ENCODE results near the gene FAM171A1. TPM values are rescaled to one million over a fixed set of nuclear protein-coding genes. Genes with fewer than 3 reads are reported as not detected.

Gene FAM171A1
- total RNA-seq, 1 donor = 25.0 TPM

GRCh38 chr10:15315286-15315685 is 55.8 kb downstream of the FAM171A1 start:
- Histone ChIP-seq H4K20me1 (ENCODE audit: insufficient read depth, low read length) (peaks cover 11% of the 10 kb centered on the region), H3K27me3 (ENCODE audit: insufficient read depth, low read length) (no peaks in the 10 kb centered on the region), H3K4me1 (ENCODE audit: insufficient read depth, low read length) (peaks cover 5% of the 10 kb centered on the region), H3K4me3 (ENCODE audit: insufficient read depth, low read length) (no peak overlapping the region), H3K79me2 (ENCODE audit: insufficient read depth, low read length) (peaks cover 70% of the 10 kb centered on the region), H3K27ac (ENCODE audit: low read depth, low read length) (no peak overlapping the region), H3K9me3 (ENCODE audit: low read depth, low read length) (no peaks in the 10 kb centered on the region), H2AFZ (ENCODE audit: low read length) (no peak overlapping the region), H3K36me3 (ENCODE audit: insufficient read depth, low read length) (no peaks in the 10 kb centered on the region), H3K4me2 (ENCODE audit: insufficient read depth, low read length) (no peak overlapping the region)
- TF ChIP-seq CTCF (IDR thresholded peaks at IDR 0.05; ENCODE audit: extremely low read depth, low read depth, low read length) = no peak
- DNase-seq (ENCODE audit: insufficient read length, low spot score, missing footprints) = no peak

- TF ChIP-seq CTCF (IDR thresholded peaks at IDR 0.05; ENCODE audit: extremely low read depth, low read depth, low read length) = no peak
- no peaks in the 10 kb centered on the region for H3K9me3 ChIP-seq (ENCODE audit: low read depth, low read length)
- H3K4me2 ChIP-seq (ENCODE audit: insufficient read depth, low read length) = no peak overlapping the region
- H3K79me2 ChIP-seq (ENCODE audit: insufficient read depth, low read length) = peaks cover 71% of the 10 kb centered on the region
- no peaks in the 10 kb centered on the region for H3K27me3 ChIP-seq (ENCODE audit: insufficient read depth, low read length)
- H3K27ac ChIP-seq (ENCODE audit: low read depth, low read length) = no peak overlapping the region
- H4K20me1 ChIP-seq (ENCODE audit: insufficient read depth, low read length) = peaks cover 8% of the 10 kb centered on the region
- peaks cover 5% of the 10 kb centered on the region for H3K4me1 ChIP-seq (ENCODE audit: insufficient read depth, low read length)
- DNase-seq (ENCODE audit: insufficient read length, low spot score, missing footprints) = no peak
- no peak overlapping the region for H3K4me3 ChIP-seq (ENCODE audit: insufficient read depth, low read length)
- H2AFZ ChIP-seq (ENCODE audit: low read length) = no peak overlapping the region
- no peaks in the 10 kb centered on the region for H3K36me3 ChIP-seq (ENCODE audit: insufficient read depth, low read length)
Observed at GRCh38 chr10:15314482-15315045, 56.5 kb downstream of the FAM171A1 start.

GRCh38 chr10:15313843-15314242 is 57.2 kb downstream of the FAM171A1 start:
- Histone ChIP-seq H3K36me3 (ENCODE audit: insufficient read depth, low read length) (no peaks in the 10 kb centered on the region), H3K4me2 (ENCODE audit: insufficient read depth, low read length) (peak overlapping the region; percentile 18), H3K4me3 (ENCODE audit: insufficient read depth, low read length) (no peak overlapping the region), H3K9me3 (ENCODE audit: low read depth, low read length) (no peaks in the 10 kb centered on the region), H3K27ac (ENCODE audit: low read depth, low read length) (no peak overlapping the region), H3K27me3 (ENCODE audit: insufficient read depth, low read length) (no peaks in the 10 kb centered on the region), H3K4me1 (ENCODE audit: insufficient read depth, low read length) (peaks cover 5% of the 10 kb centered on the region), H4K20me1 (ENCODE audit: insufficient read depth, low read length) (peaks cover 8% of the 10 kb centered on the region), H2AFZ (ENCODE audit: low read length) (no peak overlapping the region), H3K79me2 (ENCODE audit: insufficient read depth, low read length) (peaks cover 68% of the 10 kb centered on the region)
- no peak for TF ChIP-seq CTCF (IDR thresholded peaks at IDR 0.05; ENCODE audit: extremely low read depth, low read depth, low read length)
- DNase-seq (ENCODE audit: insufficient read length, low spot score, missing footprints) = no peak

GRCh38 chr10:15313047-15313446 is 58.0 kb downstream of the FAM171A1 start:
- H4K20me1 ChIP-seq (ENCODE audit: insufficient read depth, low read length) = peaks cover 8% of the 10 kb centered on the region
- no peaks in the 10 kb centered on the region for H3K27me3 ChIP-seq (ENCODE audit: insufficient read depth, low read length)
- peaks cover 66% of the 10 kb centered on the region for H3K79me2 ChIP-seq (ENCODE audit: insufficient read depth, low read length)
- no peaks in the 10 kb centered on the region for H3K36me3 ChIP-seq (ENCODE audit: insufficient read depth, low read length)
- no peak overlapping the region for H3K27ac ChIP-seq (ENCODE audit: low read depth, low read length)
- H3K4me2 ChIP-seq (ENCODE audit: insufficient read depth, low read length) = no peak overlapping the region
- no peak for TF ChIP-seq CTCF (IDR thresholded peaks at IDR 0.05; ENCODE audit: extremely low read depth, low read depth, low read length)
- no peak overlapping the region for H2AFZ ChIP-seq (ENCODE audit: low read length)
- DNase-seq (ENCODE audit: insufficient read length, low spot score, missing footprints) = no peak
- H3K4me3 ChIP-seq (ENCODE audit: insufficient read depth, low read length) = no peak overlapping the region
- H3K9me3 ChIP-seq (ENCODE audit: low read depth, low read length) = no peaks in the 10 kb centered on the region
- H3K4me1 ChIP-seq (ENCODE audit: insufficient read depth, low read length) = peaks cover 5% of the 10 kb centered on the region

Data from osteoblast (primary cell).